Urinary bladder (tissue), 2 donors: ENCODE results near the gene OTULIN. TPM values are rescaled to one million over a fixed set of nuclear protein-coding genes. Genes with fewer than 3 reads are reported as not detected.

ENCODE experiments used
- polyA plus RNA-seq: library from polyadenylated mRNA; stranded (reverse); fragments of 200-250 nt; gene quantifications from one replicate; pipeline ENCODE4 v1.2.3, GENCODE V29; 2013
- total RNA-seq: library from RNA; depleted of rRNA; stranded (reverse); fragments of >200 nt; gene quantifications from one replicate; pipeline ENCODE4 v1.2.3, GENCODE V29; 2014
- donor health status: healthy.

Gene OTULIN
- total and polyA plus RNA-seq, 2 donors = 7.6 to 31.8 TPM

Other genes starting within 250 kb of the OTULIN start
- 13.0 TPM for gene OTULINL, start 82.9 kb upstream of the OTULIN start, total RNA-seq
- 7.1 TPM for gene OTULINL, start 82.9 kb upstream of the OTULIN start, polyA plus RNA-seq
- 18.1 TPM for gene ANKH, start 207.1 kb downstream of the OTULIN start, total RNA-seq
- 23.0 TPM for gene ANKH, start 207.1 kb downstream of the OTULIN start, polyA plus RNA-seq